NCI-H1105 treated with DMSO at 0.1 percent for 48 hours (cell line): ENCODE data around the gene TLR6.

Source experiments
- DNase-seq: peaks from one replicate; lab custom pipeline; 2025; lab: John Stamatoyannopoulos, UW

The TLR6 gene, protein sequence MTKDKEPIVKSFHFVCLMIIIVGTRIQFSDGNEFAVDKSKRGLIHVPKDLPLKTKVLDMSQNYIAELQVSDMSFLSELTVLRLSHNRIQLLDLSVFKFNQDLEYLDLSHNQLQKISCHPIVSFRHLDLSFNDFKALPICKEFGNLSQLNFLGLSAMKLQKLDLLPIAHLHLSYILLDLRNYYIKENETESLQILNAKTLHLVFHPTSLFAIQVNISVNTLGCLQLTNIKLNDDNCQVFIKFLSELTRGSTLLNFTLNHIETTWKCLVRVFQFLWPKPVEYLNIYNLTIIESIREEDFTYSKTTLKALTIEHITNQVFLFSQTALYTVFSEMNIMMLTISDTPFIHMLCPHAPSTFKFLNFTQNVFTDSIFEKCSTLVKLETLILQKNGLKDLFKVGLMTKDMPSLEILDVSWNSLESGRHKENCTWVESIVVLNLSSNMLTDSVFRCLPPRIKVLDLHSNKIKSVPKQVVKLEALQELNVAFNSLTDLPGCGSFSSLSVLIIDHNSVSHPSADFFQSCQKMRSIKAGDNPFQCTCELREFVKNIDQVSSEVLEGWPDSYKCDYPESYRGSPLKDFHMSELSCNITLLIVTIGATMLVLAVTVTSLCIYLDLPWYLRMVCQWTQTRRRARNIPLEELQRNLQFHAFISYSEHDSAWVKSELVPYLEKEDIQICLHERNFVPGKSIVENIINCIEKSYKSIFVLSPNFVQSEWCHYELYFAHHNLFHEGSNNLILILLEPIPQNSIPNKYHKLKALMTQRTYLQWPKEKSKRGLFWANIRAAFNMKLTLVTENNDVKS

DNA sequence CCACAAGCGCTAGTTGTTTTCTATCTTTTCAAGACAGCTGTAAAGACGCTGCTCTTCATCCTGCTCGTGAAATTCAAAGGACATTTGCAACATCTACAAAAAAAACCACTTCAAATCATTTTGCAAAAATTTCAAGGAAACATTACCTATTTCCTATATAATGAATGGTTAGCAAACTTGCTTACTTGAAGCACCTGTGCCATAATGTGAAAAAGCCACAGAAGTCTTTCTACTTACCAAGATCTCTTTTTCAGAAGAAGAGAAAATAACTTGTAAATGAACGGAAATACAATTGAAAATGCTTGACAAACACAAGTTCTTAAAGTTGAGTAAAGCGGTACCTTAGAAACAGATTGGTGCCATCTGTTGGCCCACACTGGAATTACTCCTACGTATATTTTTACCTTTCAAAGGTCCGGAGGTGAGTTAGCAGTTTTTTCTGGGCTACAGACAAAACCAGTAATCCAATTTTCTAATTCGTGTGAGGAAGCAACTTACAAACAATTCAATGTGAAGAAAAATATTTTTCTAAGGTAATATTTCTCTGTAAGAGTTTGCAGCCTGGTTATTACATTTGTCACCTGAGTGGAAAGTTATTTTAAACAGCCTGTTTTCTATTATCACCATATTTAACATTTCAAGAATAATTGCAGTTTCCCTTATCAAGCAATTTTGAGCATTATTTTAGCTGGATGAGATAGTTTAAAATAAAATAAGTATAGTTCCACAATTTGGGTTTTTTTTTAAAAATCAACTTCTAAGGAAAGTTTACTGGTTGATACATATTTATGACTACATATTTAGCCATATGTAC lies at the start of gene TLR6:
Gene TLR6, minus strand, starts transcription at position 294 of the 814 bp plus-strand sequence. CDS start 27,344 bp downstream, outside the sequence.
- peak; percentile 35 for DNase-seq

DNA sequence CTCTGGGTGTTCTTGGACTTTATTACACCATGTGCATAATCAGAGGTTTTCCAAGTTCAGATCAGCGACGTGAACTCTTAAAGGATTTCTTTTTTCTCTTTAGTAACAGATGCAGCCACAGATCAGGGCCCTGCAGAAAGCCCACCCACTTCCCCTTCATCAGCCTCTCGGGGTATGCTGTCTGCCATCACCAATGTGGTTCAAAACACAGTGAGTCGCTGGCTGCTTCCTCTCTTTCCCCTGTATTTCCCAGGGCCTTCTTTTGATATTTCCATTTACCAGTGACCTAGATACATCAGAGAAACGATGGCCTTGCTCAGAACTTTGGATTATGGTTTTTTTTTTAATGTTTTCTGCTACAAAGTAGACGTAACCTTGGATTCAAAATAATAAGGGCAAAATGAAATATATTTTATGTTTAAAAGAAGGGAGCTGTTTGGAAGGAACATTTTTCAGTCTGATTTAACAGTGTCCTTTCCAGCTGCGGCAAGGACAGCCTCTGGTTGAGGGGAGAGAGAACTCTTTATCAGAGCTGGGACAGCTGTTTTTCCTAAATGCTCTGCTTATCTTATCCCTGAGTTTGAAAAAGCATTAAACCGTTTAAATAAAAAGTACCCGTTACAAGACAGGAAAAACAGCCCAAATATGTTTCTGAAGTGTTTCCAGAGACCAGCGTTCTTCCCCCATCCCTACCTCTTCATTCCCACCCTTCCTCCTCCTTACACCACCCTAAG lies 49.2 kb upstream of the TLR6 start:
- DNase-seq, result no peak

DNA sequence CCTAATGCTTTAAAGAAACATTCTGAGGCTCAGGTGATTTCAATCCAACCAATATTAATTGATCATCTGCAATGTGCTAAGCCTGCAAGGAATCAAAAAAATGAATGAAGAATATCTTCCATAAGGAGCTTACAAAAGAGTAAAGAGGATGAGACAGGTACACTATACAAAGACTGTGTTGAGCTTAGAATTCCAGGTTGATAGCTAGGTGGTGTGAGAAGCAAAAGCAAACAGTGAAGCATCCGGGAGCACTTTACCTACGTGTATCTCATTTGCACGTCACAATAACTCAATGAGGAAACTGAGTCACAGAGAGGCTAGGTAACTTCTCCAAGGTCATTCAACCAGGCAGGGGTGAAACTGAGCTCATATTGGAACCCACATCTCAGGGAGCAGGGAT lies 48.1 kb upstream of the TLR6 start:
- DNase-seq, result no peak

- no peak for DNase-seq
These were observed 47.6 kb upstream of the TLR6 start for GRCh38 chr4:38904090-38904666.

DNA sequence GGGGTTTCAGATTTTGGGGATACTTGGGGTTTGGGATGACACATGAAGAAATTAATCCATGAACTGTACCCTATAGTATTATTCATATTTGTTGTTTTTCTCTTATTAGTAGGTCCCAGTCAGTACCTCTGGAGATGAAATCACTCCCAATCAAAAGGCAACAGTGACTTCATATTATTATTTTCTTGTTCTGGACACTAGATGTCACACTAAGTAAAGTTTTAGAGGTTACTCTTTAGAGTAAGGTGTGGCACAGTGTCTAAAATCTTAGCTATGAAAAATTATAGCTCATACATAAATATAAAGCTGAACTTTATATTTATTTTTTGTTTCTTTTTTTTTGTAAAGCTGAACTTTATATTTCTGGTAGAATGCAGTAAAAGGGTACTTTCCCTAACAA lies 46.1 kb upstream of the TLR6 start:
- peak; percentile 17 for DNase-seq

- no peak for DNase-seq
These were observed 45.6 kb upstream of the TLR6 start for GRCh38 chr4:38902221-38902620.

DNA sequence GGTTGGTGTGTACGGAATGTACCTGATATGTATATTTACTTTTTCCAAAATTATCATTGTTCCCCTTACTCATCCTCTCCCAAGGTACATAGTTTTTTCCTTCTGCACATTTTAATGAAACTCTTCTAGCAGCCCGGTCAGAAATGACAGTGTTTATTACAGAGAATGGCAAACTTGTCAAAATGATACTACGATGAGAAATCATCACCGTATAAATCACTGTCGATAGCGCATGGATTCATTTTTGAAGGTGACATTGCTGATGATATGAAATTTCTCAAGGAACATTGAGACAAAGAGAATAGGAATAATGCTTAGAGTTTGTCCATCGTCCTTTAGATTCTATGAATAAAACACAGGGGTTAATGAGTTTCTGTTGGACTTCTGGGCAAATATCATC lies 41.6 kb upstream of the TLR6 start:
- DNase-seq, result no peak

DNA sequence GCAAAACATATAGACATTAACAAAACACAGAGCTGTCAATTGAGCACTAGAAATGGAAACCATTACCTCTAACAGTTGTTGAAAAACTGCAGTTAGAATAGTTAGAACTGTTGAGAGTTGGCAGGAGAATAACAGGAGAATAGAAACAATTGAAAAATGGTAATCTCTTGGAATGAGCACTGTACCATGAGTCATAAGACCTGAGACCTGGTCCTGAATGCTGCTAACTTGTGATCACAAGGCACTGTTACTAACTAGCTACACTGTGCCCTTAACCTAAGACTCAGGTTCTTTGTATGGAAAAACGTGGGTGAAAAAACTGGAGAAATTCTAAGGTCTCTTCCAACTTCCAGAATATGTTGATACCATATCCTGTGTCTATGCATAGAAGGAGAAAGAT lies 40.3 kb upstream of the TLR6 start:
- DNase-seq, result no peak

DNA sequence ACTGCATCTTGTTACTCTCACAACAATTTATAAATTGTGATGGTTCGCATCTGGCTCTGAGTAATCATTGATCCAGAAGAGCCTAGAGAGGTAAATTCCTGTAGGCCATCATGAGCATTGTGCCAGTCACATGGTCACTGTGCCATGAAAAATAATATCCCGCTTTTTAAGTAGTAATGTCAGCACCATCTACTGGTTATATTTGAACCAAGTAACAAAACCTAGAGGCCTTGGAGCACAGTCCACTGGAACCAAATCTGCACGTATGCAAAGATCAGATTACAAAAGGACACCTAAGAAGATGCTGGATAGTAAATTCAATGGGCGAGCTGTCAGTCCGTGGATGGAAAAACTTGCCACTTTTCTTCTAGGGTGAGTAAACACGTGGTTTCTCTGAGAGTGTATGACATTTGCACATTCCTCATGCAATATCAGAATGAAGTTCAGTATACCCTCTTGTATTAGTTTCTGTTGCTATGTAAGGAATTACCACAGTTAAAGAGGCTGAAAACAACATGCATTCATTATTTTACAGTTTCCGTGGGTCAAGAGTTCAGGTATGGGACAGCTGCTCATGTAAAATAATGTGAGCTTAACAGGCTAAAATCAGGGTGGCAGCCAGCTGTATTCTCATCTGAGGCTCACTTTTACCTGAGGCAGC lies 37.8 kb upstream of the TLR6 start:
- DNase-seq, result no peak

- no peak for DNase-seq
These were observed 34.7 kb upstream of the TLR6 start for GRCh38 chr4:38891051-38891983.

DNA sequence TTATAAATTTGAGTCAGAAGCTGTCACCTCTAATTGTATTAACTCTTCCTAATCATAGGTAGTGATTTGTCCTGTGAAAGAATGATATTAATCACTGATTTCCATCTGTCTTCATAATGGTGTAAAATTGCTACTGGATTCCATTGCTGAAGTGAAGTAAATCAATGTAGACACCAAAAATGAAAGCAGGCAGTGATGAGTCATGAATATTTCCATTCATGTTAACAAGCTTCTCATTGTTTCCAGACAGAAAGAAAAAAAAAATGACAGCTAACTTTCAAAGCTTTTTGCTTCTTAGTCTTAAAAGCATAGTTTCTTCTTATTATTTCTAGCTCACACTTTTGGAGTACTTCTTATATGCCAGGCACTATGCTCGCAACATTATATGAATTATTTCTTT lies 32.5 kb upstream of the TLR6 start:
- no peak for DNase-seq

- no peak for DNase-seq
These were observed 27.6 kb upstream of the TLR6 start for GRCh38 chr4:38884254-38884653.

DNA sequence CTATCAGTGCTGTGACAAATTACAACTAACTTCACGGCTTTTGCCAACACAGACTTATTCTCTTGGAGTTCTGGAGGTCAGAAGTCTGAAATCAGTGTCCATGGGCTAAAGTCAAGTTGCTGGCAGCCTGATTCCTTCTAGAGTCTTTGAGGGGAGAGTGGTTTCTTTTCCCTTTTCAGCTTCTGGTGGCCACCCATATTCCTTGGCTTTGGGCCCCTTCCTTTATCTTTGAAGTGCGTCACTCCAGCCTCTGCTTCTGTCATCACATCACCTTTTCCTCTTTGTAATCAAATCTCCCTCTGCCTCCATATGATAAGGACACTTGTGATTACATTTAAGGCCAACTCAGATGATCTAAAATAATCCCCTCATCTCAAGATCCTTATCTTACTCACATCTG lies 20.0 kb upstream of the TLR6 start:
- DNase-seq, result no peak

DNA sequence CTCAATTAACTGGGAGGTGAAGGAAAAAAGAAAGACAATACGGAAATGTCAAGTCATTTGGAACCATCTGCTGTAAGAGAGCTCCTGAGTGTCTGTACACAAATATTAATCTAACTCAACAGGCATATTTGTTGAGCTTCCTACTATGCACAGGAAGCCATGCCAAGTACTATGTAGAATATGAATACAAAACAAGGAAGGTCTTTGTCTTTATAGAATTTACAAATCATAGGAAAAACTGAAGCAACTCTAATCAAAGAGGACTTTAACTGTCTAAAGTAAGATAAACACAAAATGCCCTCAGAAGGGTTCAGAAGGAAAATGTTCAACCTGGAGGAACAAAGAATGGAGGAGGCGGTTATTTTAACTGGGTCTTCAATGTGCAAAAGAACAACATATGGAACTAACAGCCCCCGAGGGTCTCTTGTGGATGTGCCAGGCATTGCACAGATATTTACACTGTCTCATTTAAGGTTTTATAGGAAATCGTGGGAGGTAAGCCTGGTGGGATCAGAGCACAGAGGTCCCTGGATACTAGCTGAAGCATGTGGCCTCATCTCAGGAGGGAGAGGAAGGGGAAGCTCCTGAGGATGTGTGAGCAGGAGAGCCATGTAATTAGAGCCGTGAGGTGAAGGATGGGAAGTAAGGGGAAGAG lies 16.8 kb upstream of the TLR6 start:
- no peak for DNase-seq

DNA sequence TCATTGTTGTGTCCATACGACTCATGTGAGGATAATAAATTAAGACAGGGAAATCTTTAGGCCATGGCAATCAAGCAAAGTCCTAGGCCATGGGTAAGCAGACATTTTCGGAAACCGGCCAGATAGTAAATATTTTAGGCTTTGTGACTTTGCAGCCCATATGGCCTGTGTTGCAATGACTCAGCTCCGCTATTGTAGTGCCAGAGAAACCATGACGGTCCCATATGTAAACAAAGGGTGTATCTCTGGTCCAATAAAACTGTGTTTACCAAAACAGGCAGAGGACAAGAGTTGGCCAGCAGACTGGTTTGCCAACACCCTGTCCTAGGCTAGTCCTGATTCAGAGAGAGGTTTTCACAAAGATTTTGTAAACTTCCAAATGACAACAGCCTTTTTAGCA lies 16.0 kb upstream of the TLR6 start:
- no peak for DNase-seq

DNA sequence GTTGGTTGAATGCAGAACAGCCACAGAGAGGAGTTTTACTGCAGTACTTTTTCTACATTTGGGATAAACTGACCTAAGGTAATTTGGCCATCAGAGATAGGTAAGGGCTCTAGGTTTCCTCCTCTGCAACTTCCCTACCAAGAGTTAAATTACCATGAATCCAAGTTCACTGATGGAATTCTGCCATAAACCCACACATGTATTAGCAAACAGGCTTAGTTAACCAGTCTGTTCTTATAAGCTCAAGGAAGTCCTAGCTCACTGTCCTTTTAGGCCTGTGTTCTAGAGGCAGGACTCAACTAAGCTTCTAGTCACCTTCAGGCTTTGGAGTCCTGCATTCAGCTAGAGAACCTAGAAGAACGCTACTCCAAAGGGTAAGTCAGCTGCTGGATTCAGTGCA lies 15.0 kb upstream of the TLR6 start:
- no peak for DNase-seq

- DNase-seq, result no peak
These were observed 13.6 kb upstream of the TLR6 start for GRCh38 chr4:38870098-38870808.

GRCh38 chr4:38869511-38869910 lies 12.9 kb upstream of the TLR6 start:
- no peak for DNase-seq
